ENCODE data around the gene AP5S1. TPM values are rescaled to one million over a fixed set of nuclear protein-coding genes. Genes with fewer than 3 reads are reported as not detected.

AP5S1 gene, protein sequence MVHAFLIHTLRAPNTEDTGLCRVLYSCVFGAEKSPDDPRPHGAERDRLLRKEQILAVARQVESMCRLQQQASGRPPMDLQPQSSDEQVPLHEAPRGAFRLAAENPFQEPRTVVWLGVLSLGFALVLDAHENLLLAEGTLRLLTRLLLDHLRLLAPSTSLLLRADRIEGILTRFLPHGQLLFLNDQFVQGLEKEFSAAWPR
- 13.4 and 13.5 TPM in 2 replicates for total RNA-seq

DNA sequence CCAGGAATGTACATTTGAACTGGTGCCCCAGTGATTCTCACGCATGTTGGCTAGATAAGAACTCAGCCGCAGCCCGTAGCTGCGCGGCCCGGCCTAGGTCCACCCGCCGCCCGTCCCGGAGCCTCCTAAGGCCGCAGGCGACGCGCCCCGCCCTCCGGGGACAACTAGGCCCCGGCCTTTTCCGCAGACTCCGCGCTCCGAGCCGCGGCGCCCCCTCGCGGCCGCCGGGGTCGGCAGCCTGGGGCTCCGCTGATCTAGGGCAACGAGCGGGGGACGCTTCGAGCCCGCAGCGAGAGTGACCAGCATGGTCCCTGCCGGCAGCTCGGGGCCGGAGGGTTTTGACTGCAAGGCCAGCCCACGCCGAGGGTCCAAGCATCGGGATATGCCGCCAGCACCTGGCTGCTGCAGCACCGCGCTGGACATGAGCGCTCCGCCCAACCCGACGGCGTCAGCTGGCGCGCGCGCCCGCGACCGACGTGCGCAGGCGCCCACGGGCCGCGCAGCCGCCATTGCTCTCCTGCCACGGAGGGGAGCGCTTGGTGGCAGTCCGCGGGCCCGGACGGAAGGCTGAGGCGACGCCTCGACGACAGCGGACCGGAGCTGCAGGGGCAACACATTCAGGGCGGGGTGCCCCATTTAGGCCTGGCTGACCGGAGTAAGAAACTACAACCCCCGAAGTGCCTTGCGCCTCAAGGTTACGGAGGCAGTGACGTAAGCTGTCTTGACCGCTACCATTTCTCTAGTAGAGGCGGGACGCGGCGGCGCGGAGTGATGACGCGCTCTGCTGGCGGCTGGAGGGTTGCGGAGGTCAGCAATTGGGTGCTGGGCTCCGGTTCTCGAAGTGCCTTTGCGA, at the start of gene AP5S1:
Gene AP5S1 (plus strand): TSS at position 500 of the 853 bp plus-strand sequence. CDS start 1,571 bp downstream, outside the sequence.
- Mint-ChIP-seq H3K27me3 (no peaks in the 10 kb centered on the region), H3K9me3 (no peaks in the 10 kb centered on the region), H3K27ac (peak within 1 kb of the TSS; percentile 97), H3K36me3 (ENCODE audit: low read depth) (peaks cover 30% of the 10 kb centered on the region), H3K4me3 (peak within 1 kb of the TSS; percentile 92), H3K4me1 (peaks cover 20% of the 10 kb centered on the region)
- DNase-seq (peak; percentile 95), ATAC-seq (ENCODE audit: low read depth) (peak; percentile 88)
- intact Hi-C loops (cut with micrococcal nuclease) = loop anchor here (1.0 to 2.0 kb wide), 12 partner anchors 9 to 265 kb away; partner anchors contain the start of genes CDC25B, CENPB, MAVS and PANK2
- ChIA-PET CTCF (interaction anchor here (1.0 to 3.7 kb wide), 13 partner anchors 20 to 265 kb away, joined by 3 to 33 read pairs (median 5); partner anchors contain the start of genes ADISSP, CDC25B and CENPB), POLR2A (interaction anchor here (0.6 to 3.3 kb wide), 22 partner anchors 9 to 1833 kb away, joined by 3 to 65 read pairs (median 9); partner anchors contain the start of genes ADISSP, ATRN, CDC25B and CENPB)
- TF ChIP-seq, protein P1, sequence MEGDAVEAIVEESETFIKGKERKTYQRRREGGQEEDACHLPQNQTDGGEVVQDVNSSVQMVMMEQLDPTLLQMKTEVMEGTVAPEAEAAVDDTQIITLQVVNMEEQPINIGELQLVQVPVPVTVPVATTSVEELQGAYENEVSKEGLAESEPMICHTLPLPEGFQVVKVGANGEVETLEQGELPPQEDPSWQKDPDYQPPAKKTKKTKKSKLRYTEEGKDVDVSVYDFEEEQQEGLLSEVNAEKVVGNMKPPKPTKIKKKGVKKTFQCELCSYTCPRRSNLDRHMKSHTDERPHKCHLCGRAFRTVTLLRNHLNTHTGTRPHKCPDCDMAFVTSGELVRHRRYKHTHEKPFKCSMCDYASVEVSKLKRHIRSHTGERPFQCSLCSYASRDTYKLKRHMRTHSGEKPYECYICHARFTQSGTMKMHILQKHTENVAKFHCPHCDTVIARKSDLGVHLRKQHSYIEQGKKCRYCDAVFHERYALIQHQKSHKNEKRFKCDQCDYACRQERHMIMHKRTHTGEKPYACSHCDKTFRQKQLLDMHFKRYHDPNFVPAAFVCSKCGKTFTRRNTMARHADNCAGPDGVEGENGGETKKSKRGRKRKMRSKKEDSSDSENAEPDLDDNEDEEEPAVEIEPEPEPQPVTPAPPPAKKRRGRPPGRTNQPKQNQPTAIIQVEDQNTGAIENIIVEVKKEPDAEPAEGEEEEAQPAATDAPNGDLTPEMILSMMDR (IDR thresholded peaks at IDR 0.05) = peak; percentile 96

DNA sequence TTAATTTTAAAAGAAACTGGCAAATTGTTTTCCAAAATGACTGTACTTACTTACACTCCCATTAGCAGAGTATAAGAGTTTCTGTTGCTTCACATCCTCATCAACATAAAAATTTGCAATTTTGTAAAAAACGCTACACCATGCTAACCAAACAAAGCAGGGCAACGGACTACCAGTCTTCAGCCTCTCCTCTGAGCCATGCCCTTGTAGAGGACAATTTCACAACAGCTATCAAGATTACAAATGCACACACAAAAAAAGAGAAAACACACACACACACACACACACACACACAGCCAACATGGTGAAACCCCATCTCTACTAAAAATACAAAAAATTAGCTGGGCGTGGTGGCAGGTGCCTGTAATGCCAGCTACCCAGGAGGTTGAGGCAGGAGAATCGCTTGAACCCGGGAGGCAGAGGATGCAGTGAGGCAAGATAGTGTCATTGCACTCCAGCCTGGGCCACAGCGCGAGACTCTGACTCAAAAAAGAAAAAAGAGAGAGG, 48.7 kb upstream of the AP5S1 start:
- ChIA-PET POLR2A (interaction anchor here (0.6 kb wide), 2 partner anchors 10 to 12 kb away, joined by 3 to 4 read pairs; partner anchors contain the start of gene SPEF1), CTCF (no interaction called here)
- Mint-ChIP-seq H3K9me3 (no peaks in the 10 kb centered on the region), H3K27ac (no peak overlapping the region), H3K4me3 (no peak overlapping the region), H3K36me3 (ENCODE audit: low read depth) (peaks cover 1% of the 10 kb centered on the region), H3K4me1 (peaks cover 12% of the 10 kb centered on the region), H3K27me3 (peaks cover 3% of the 10 kb centered on the region)
- TF ChIP-seq, protein P1 (IDR thresholded peaks at IDR 0.05) = no peak
- DNase-seq (no peak), ATAC-seq (ENCODE audit: low read depth) (no peak)
- intact Hi-C loops (cut with micrococcal nuclease) = no loop called here

DNA sequence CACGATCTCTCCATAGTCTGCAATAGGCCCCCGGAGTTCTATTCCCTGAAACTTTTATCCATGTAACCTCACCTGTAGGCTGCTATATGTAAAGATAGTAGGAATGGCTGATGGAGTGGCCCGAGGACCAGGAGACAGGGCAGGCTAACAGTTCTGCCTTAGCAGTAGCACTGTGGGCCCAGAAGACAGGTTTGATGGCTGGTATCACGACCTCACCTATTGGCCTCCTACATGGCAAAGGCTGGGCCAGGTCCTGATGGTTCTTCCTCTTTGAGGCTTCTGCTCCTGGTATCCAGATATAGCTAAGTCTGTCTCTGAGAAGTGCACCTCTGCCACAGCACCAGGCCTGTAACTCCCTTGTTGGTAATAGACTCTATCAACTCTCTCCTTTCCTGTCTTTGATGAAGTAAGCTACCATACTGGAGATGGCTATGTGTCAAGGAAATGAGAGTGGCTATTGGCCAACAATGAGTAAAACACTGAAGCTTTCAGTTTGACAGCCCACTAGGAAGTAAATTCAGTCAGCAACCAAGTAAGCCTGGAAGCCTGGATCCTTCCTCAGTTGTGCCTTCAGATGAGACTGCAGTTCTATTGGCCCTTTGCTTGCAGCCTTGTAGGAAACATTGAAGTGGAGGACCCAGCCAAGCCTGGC, 44.8 kb upstream of the AP5S1 start:
- intact Hi-C loops (cut with micrococcal nuclease) = no loop called here
- Mint-ChIP-seq H3K9me3 (no peaks in the 10 kb centered on the region), H3K4me3 (no peak overlapping the region), H3K4me1 (peaks cover 26% of the 10 kb centered on the region), H3K36me3 (ENCODE audit: low read depth) (no peaks in the 10 kb centered on the region), H3K27me3 (peaks cover 5% of the 10 kb centered on the region), H3K27ac (no peak overlapping the region)
- ChIA-PET POLR2A (no interaction called here), CTCF (no interaction called here)
- TF ChIP-seq, protein P1 (IDR thresholded peaks at IDR 0.05) = no peak
- no peak for ATAC-seq (ENCODE audit: low read depth)
- DNase-seq = no peak

DNA sequence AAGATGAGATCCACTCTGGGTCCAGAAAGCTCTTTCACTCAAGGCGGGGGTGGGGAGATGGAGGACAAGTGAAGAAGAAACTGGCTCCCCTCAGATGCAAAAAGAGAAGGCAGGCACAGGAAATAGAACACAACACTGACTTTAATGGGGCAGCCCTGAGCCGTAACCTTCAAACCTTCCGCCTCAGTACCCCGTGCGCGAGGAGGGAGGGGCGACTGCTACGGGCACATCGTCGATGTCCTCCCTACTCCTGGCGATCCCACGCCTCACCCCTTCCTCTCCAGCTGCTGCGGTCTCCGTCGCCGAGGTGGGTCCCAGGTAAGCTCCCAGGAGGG, 43.0 kb upstream of the AP5S1 start:
- intact Hi-C loops (cut with micrococcal nuclease) = loop anchor here (1.0 kb wide), 1 partner anchor 9 kb away; no protein-coding TSS in a partner anchor
- peaks cover 5% of the 10 kb centered on the region for H3K27me3 Mint-ChIP-seq
- peaks cover 37% of the 10 kb centered on the region for H3K4me1 Mint-ChIP-seq
- DNase-seq = no peak
- ChIA-PET CTCF (interaction anchor here (1.0 to 3.6 kb wide), 3 partner anchors 9 to 10 kb away, joined by 3 to 18 read pairs (median 3); partner anchors contain the start of genes ADISSP and CENPB), POLR2A (interaction anchor here (0.5 to 3.8 kb wide), 6 partner anchors 9 to 308 kb away, joined by 3 to 33 read pairs (median 8); partner anchors contain the start of genes ADISSP, AP5S1, CDC25B and CENPB)
- no peaks in the 10 kb centered on the region for H3K36me3 Mint-ChIP-seq (ENCODE audit: low read depth)
- peak overlapping the region; percentile 87 for H3K4me3 Mint-ChIP-seq
- H3K27ac Mint-ChIP-seq = no peak overlapping the region
- ATAC-seq (ENCODE audit: low read depth) = peak; percentile 57
- TF ChIP-seq, protein P1 (IDR thresholded peaks at IDR 0.05) = no peak
- no peaks in the 10 kb centered on the region for H3K9me3 Mint-ChIP-seq
